GM12874 (cell line): ENCODE results near the gene ASMT.

Experiments
- TF ChIP-seq, protein P1 (sequence below): IDR thresholded peaks from 2 replicates; pipeline ENCODE4 v1.5.1; 2011; ENCODE audit warnings: low read depth, mild to moderate bottlenecking, control low read depth, low read length, moderate library complexity; ENCODE audit not compliant: insufficient read depth

ASMT gene

DNA sequence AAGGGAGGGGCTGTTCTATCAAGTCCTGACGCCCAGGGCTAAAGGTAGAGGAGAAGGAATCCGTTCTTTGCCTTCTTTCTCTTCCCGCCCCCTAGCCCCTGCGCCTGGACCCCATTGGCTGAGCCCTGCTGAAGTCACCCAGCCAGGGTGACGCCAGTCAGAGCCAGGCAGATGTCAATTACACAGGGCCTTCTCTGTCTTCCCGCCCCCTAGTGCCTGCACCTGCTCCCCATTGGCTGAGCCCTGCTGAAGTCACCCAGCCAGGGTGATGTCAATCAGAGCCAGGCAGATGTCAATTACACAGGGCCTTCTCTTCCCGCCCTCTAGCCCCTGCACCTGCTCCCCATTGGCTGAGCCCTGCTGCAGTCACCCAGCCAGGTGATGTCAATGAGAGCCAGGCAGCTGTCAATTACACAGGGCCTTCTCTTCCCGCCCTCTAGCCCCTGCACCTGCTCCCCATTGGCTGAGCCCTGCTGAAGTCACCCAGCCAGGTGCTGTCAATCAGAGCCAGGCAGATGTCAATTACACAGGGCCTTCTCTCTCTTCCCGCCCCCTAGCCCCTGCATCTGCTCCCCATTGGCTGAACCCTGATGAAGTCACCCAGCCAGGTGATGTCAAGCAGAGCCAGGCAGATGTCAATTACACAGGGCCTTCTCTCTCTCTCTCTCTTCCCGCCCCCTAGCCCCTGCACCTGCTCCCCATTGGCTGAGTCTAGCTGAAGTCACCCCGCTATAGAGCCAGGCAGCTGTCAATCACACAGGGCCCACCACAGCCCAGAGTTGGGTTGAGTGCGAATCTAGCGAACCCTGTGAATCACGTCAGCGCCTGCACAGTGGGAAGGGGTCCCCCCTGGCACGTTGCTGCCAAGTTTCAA, 46.4 kb downstream of the ASMT start:
- TF ChIP-seq, protein P1, sequence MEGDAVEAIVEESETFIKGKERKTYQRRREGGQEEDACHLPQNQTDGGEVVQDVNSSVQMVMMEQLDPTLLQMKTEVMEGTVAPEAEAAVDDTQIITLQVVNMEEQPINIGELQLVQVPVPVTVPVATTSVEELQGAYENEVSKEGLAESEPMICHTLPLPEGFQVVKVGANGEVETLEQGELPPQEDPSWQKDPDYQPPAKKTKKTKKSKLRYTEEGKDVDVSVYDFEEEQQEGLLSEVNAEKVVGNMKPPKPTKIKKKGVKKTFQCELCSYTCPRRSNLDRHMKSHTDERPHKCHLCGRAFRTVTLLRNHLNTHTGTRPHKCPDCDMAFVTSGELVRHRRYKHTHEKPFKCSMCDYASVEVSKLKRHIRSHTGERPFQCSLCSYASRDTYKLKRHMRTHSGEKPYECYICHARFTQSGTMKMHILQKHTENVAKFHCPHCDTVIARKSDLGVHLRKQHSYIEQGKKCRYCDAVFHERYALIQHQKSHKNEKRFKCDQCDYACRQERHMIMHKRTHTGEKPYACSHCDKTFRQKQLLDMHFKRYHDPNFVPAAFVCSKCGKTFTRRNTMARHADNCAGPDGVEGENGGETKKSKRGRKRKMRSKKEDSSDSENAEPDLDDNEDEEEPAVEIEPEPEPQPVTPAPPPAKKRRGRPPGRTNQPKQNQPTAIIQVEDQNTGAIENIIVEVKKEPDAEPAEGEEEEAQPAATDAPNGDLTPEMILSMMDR, result no peak

DNA sequence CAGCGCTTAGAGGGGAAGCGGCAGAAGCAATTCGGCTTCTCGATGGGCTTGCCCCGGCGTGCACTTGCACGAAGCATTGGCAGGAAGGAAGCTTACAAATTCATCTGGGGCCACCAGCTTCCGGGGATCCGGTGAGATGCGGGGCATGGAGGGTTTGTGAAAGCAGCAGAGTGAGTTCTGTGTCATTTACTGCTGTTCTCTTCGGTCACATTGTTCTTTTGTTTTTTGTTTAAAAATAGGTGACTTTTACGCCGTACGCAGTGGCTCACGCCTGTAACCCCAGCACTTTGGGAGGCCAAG, 47.0 kb downstream of the ASMT start:
- TF ChIP-seq, protein P1, result no peak

DNA sequence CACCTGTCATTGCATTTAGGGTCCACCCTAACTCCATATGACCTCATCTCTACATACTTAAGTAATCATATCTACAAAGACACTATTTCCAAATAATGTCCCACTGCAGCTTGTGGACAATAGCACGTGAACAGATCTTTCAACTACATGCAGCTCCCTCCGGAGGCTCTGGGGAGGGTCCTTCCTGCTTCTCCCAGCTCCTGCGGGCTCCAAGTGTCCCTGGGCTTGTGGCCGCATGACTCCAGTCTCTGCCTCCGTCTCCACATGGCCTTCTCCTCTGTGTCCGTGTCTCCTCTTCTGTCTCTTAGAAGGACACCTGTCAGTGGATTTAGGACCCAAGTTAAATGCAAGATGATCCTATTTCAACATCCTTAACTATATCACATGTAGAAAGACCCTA, 52.7 kb downstream of the ASMT start:
- TF ChIP-seq, protein P1, result no peak

DNA sequence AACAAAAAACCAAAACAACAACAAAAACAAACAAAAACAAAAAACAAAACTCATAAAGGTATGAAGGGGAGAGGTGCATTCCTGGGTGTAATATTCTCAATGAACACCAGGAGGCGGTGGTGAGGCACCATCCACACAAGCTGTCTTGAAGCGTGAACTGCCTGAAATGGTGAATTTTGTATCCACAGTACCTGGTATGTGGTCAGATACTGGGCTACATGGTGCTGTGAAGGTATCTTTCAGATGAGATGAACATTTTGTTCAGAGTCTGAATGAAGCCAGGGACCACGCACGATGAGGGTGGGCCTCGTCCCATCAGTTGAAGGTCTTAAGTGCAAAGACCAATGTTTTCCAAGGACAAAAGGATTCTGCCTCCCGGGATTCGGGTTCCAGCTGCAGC, 58.5 kb downstream of the ASMT start:
- TF ChIP-seq, protein P1, result peak; percentile 73

DNA sequence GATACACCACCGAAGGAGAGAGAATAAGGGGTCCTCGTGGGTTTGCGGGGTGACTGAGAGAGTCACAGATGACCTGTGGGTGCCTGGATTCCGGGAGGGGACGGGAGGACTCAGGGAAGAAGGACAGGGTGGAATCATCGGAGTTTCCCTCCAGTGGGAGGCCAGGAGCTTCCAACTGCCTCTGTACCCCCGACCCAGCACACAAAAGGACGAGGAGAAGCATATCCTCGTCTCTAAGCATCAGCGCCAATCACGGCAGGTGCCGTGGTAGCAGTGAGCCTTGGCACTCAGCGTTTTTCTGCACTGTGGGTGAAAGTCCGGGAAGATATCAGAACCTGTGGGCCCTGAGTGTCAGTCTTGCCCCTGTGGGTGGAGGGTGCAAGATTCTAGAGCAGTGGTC, 62.0 kb downstream of the ASMT start:
- TF ChIP-seq, protein P1, result no peak

DNA sequence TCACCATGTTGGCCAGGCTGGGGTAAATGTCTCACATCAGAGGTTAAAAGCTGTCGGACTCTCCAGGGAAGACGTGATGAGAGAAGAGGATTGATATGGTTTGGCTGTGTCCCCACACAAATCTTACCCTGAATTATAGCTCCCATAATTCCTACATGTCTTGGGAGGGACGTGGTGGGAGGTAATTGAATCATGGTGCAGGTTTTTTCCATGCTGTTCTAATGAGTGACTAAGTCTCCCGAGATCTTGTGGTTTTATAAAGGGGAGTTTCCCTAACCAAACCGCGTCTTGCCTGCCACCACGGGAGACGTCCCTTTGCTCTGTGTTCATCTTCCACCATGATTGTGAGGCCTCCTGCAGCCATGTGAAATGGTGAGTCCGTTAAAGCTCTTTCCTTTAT, 64.4 kb downstream of the ASMT start:
- TF ChIP-seq, protein P1, result no peak

DNA sequence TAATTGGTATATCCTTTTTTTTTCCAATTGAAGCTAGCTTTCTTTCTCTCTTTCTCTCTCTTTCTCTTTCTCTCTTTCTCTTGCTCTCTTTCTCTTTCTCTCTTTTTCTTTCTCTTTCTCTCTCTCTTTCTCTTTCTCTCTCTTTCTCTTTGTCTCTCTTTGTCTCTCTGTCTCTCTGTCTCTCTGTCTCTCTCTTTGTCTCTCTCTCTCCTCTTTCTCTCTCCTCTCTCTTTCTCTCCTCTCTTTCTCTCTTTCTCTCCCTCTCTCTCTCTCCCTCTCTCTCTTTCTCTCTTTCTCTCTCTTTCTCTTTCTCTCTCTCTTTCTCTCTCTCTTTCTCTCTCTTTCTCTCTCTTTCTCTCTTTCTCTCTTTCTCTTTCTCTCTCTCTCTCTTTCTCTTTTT, 66.6 kb downstream of the ASMT start:
- TF ChIP-seq, protein P1, result no peak
